HCT116 (cell line): ENCODE data around the gene CDC45.

ENCODE experiments used
- EZH2 ChIP-seq: fragments of 200-600 bp; sonication (generic); IDR thresholded peaks from 2 replicates; pipeline ENCODE4 v1.6.1; 2017; ENCODE audit warnings: antibody characterized with exemption, mixed run types
- ZNF274 ChIP-seq: fragments of 200-500 bp; sonication (Bioruptor generic); IDR thresholded peaks from 2 replicates; pipeline ENCODE4 v1.6.1; 2014; ENCODE audit warnings: mild to moderate bottlenecking, low read depth, low read length, inconsistent platforms

DNA sequence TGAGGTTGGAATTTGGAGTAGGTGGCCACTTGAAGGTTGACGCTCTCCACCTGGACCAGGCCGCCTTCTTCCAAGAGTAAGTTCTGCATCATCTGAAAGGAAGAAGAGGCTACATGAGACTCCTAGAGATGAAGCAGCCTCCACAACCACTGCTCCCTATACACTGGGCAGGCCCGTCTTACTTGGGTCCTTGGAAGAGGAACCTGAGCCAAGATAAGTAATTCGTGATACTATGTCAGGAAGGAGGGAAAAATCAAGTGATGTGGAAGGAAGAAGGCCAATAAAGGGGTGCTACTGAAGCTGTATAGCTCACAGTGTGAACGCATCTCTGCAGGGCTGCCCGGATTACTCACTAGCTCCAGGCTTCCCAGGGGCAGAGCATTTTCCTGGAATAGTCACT, 11.8 kb upstream of the CDC45 start:
- TF ChIP-seq EZH2 (no peak), ZNF274 (no peak)
